HepG2 (cell line): ENCODE results near the gene ID3. TPM values are rescaled to one million over a fixed set of nuclear protein-coding genes. Genes with fewer than 3 reads are reported as not detected.

Experiments used
- TBP ChIP-seq: sonication (generic); formaldehyde crosslinking; IDR thresholded peaks from 2 replicates; pipeline ENCODE4 v1.5.0; 2020; ENCODE audit warnings: missing genetic modification reagents
- ZHX2 ChIP-seq, 2 experiments: sonication (generic) in 1 of 2; formaldehyde crosslinking in 1 of 2; IDR thresholded peaks; 2 replicates each; pipeline versions ENCODE4 v1.6.1 to v1.9.0; 2014 to 2022; ENCODE audit warnings: antibody characterized with exemption in 1 of 2, borderline replicate concordance in 1 of 2, inconsistent platforms in 1 of 2, low read depth in 1 of 2, missing genetic modification reagents in 1 of 2
- ZNF34 ChIP-seq: sonication (generic); formaldehyde crosslinking; IDR thresholded peaks from 2 replicates; pipeline ENCODE4 v1.4.0; 2020; ENCODE audit warnings: mild to moderate bottlenecking, missing genetic modification reagents, borderline replicate concordance
- ZNF460 ChIP-seq: sonication (generic); formaldehyde crosslinking; IDR thresholded peaks from 2 replicates; pipeline ENCODE4 v1.5.1; 2020; ENCODE audit warnings: missing genetic modification reagents, mild to moderate bottlenecking, borderline replicate concordance
- ZNF572 ChIP-seq: sonication (generic); formaldehyde crosslinking; IDR thresholded peaks from 2 replicates; pipeline ENCODE4 v1.5.1; 2020; ENCODE audit warnings: mild to moderate bottlenecking, missing genetic modification reagents
- ZXDC ChIP-seq: sonication (generic); formaldehyde crosslinking; IDR thresholded peaks from 2 replicates; pipeline ENCODE4 v1.5.0; 2020; ENCODE audit warnings: mild to moderate bottlenecking, missing genetic modification reagents
- polyA plus RNA-seq, 8 experiments: library from polyadenylated mRNA; depleted of rRNA in 3 of 8; stranded (reverse) in 7 of 8; unstranded in 1 of 8; fragments of >200 nt; fragmentation: Illumina TruSeq in 4 of 8; extraction: Trizol in 4 of 8; gene quantifications; 2 replicates each; pipeline versions ENCODE4 v1.2.1 to v1.2.3, GENCODE V29; 2011 to 2016; ENCODE audit warnings: low read depth in 4 of 8, missing spikeins in 1 of 8, mixed read lengths in 1 of 8; ENCODE audit not compliant: insufficient read depth in 1 of 8
- total RNA-seq, 5 experiments: library from RNA; depleted of rRNA; stranded (reverse); fragments of >200 nt; fragmentation: Illumina TruSeq; extraction: Trizol; gene quantifications; 2 replicates each; pipeline ENCODE4 v1.2.3, GENCODE V29; 2016; ENCODE audit warnings: low read depth in 1 of 5

Gene ID3
- total and polyA plus RNA-seq, 2 of the 13 experiments (the other 11 are each of a cell fraction or from before 2014, with no cell fraction given) = 64.8 to 115 TPM

- TF ChIP-seq ZHX2 (IDR thresholded peaks at IDR 0.05; ENCODE audit: low read depth) = 0 out of 2 replicates have a peak, but pooled peaks have one; percentile 31
- TF ChIP-seq ZHX2 (CRISPR knock-in tag; IDR thresholded peaks at IDR 0.05; ENCODE audit: borderline replicate concordance) = no peak
- no peak for TF ChIP-seq ZNF572 (CRISPR knock-in tag)
- TF ChIP-seq TBP (CRISPR knock-in tag) = no peak
- no peak for TF ChIP-seq ZNF34 (CRISPR knock-in tag)
- 0 out of 2 replicates have a peak, but pooled peaks have one; percentile 2 for TF ChIP-seq ZNF460
- no peak for TF ChIP-seq ZXDC (CRISPR knock-in tag)
Observed at GRCh38 chr1:23567629-23567995, 8.3 kb upstream of the ID3 start (continued).
